Kidney (tissue), 14 donors: ENCODE results near the gene EGFL7. TPM values are rescaled to one million over a fixed set of nuclear protein-coding genes. Genes with fewer than 3 reads are reported as not detected.

Experiments
- DNase-seq, 5 donors: peaks; one replicate each; pipeline ENCODE4 v3.0.0-alpha.2; 2013 to 2020
- FAIRE-seq: peaks from 2 replicates; lab custom pipeline; 2012; peaks lifted over from hg19 to GRCh38; lab: Jason Lieb, UNC
- H3K27ac ChIP-seq, 2 donors: one replicate each; pipeline ENCODE4 v1.7.0; 2013; ENCODE audit warnings: low read depth in 2 of 2, low read length in 2 of 2, inconsistent platforms in 1 of 2
- H3K27me3 ChIP-seq: one replicate; pipeline ENCODE4 v1.7.1; 2013; ENCODE audit warnings: low read length, inconsistent platforms; ENCODE audit not compliant: control insufficient read depth, insufficient read depth
- H3K36me3 ChIP-seq, 3 donors: one replicate each; pipeline versions ENCODE4 v1.7.0 to v1.7.1; 2013; ENCODE audit warnings: low read length in 3 of 3, control low read depth in 1 of 3, inconsistent platforms in 1 of 3; ENCODE audit not compliant: insufficient read depth in 3 of 3, control insufficient read depth in 2 of 3
- H3K4me1 ChIP-seq, 3 donors: one replicate each; pipeline versions ENCODE4 v1.7.0 to v1.7.1; 2013; ENCODE audit warnings: low read length in 3 of 3, inconsistent platforms in 1 of 3, low read depth in 1 of 3; ENCODE audit not compliant: control insufficient read depth in 2 of 3, insufficient read depth in 2 of 3
- H3K4me3 ChIP-seq, 3 donors: one replicate each; pipeline versions ENCODE4 v1.7.0 to v1.8.1; 2013; ENCODE audit warnings: low read length in 3 of 3, control low read depth in 1 of 3, inconsistent platforms in 1 of 3
- H3K9ac ChIP-seq, 3 donors: one replicate each; pipeline versions ENCODE4 v1.7.0 to v1.7.1; 2013; ENCODE audit warnings: low read length in 3 of 3, control low read depth in 1 of 3, inconsistent platforms in 1 of 3
- H3K9me3 ChIP-seq, 3 donors: one replicate each; pipeline versions ENCODE4 v1.7.0 to v1.7.1; 2013; ENCODE audit warnings: low read length in 3 of 3, control low read depth in 1 of 3, inconsistent platforms in 1 of 3; ENCODE audit not compliant: control insufficient read depth in 2 of 3, insufficient read depth in 1 of 3
- intact Hi-C: fragments of 100-400 bp; cut with DNase I; formaldehyde crosslinking; loops from one replicate; pipeline ENCODE4 v1.11.1; 2022
- polyA plus RNA-seq: library from polyadenylated mRNA; stranded (reverse); fragments of 350-450 nt; fragmentation: Illumina TruSeq; extraction: RNeasy Lipid Tissue Mini Kit (QIAGEN cat#74804); gene quantifications from one replicate; pipeline ENCODE4 v1.2.3, GENCODE V29; 2014; ENCODE audit warnings: low read depth, low replicate concordance; ENCODE audit not compliant: insufficient read depth
- total RNA-seq: library from RNA; stranded (reverse); fragmentation: NEBNext Ultra II Directional; extraction: Animal tissue kit (Norgen Biotek cat#: 25700); gene quantifications from one replicate; pipeline ENCODE4 v1.2.1, GENCODE V29; 2021
- TF ChIP-seq, protein P1 (sequence below): IDR thresholded peaks from 3 replicates; pipeline ENCODE4 v1.5.1; 2012; ENCODE audit warnings: mild to moderate bottlenecking, moderate library complexity, borderline replicate concordance; ENCODE audit not compliant: insufficient read depth; ENCODE audit errors: extremely low read depth
- donor health status: control.
- donor health status: control.
- donor health status: control.
- donor health status: control.
- donor health status: control.
- donor health status: DM: yes; HTN: yes; CAD: no.
- donor health status: Normal renal cell carcinoma (clear cell type).

The EGFL7 gene
- total and polyA plus RNA-seq, 2 donors from 2014 or later = 137 to 140 TPM

DNA sequence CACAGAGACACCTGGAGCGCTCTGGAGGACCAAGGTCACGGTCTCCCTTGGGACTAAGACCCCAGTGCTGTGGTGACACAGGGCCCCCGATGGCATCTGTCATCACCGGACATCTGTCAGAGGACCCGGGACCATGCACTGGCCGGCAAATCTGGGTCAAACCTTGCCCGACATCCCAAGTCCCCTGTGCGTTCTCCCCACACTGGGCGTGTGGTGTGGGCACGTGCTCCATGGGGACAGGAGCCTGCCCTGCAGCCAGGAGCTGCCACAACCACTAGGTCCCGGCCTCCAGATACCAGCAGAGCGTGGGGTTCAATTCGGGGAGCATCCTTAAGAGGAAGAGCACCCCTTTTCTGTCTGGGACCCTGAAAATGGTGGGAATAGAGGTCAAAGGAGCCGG, 21.0 kb downstream of the EGFL7 start:
- FAIRE-seq (no peak), DNase-seq (no peak)
- Histone ChIP-seq H3K36me3 (no peaks in the 10 kb centered on the region), H3K27me3 (no peaks in the 10 kb centered on the region), H3K4me3 (no peak overlapping the region), H3K9ac (no peak overlapping the region), H3K4me1 (peaks cover 0 to 28% (median 0%) of the 10 kb centered on the region in 3 donors), H3K27ac (no peak overlapping the region), H3K9me3 (no peaks in the 10 kb centered on the region)
- intact Hi-C loops = no loop called here
- TF ChIP-seq, protein P1, sequence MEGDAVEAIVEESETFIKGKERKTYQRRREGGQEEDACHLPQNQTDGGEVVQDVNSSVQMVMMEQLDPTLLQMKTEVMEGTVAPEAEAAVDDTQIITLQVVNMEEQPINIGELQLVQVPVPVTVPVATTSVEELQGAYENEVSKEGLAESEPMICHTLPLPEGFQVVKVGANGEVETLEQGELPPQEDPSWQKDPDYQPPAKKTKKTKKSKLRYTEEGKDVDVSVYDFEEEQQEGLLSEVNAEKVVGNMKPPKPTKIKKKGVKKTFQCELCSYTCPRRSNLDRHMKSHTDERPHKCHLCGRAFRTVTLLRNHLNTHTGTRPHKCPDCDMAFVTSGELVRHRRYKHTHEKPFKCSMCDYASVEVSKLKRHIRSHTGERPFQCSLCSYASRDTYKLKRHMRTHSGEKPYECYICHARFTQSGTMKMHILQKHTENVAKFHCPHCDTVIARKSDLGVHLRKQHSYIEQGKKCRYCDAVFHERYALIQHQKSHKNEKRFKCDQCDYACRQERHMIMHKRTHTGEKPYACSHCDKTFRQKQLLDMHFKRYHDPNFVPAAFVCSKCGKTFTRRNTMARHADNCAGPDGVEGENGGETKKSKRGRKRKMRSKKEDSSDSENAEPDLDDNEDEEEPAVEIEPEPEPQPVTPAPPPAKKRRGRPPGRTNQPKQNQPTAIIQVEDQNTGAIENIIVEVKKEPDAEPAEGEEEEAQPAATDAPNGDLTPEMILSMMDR = no peak

DNA sequence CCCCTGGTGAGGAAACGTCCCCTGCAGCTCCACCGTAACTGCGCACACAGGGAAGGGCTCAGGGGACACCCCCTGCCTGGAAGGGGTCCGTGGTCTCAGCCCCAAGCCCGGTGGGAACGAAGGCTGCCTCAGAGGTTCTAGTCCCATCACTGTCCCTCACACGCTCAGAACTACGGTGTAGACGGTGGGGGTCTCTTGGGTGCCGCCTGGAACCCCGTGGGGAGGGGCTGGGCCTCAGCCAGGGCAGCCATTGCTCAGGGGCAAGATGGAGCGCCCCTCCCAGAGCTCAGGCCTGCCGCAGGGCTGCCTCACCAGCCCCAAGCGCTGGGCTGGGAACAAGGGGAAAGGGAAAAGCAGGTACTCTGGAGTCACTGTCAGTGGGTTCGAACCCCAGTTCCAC, 21.6 kb downstream of the EGFL7 start:
- H3K4me1 ChIP-seq = peaks cover 0 to 26% (median 0%) of the 10 kb centered on the region in 3 donors
- DNase-seq (no peak), FAIRE-seq (no peak)
- no peaks in the 10 kb centered on the region for H3K9me3 ChIP-seq
- intact Hi-C loops = no loop called here
- H3K27ac ChIP-seq = no peak overlapping the region
- no peaks in the 10 kb centered on the region for H3K36me3 ChIP-seq
- H3K4me3 ChIP-seq = no peak overlapping the region
- TF ChIP-seq, protein P1 = no peak
- H3K27me3 ChIP-seq = no peaks in the 10 kb centered on the region
- H3K9ac ChIP-seq = no peak overlapping the region

DNA sequence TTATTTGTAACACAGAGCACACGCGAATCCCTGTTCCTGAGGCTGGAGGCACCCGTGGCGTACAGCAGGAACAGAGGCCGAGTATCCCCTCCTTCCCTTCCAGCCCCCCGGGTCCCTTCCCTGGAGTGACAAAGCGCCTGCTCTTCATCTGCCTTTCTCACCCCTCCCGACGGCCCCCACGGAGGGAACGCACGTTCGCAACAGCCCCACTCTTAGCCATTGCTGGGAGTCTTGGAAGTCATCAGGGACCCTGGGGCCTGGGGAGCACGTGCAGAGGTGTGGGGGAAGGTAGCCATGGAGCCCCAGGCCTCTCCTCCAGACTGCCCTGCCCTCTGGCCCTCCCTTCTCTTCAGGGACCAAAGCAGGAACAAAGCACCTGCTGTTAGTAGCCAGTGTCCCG, 22.1 kb downstream of the EGFL7 start:
- intact Hi-C loops = no loop called here
- Histone ChIP-seq H3K4me3 (no peak overlapping the region), H3K27me3 (no peaks in the 10 kb centered on the region), H3K9ac (no peak overlapping the region), H3K9me3 (no peaks in the 10 kb centered on the region), H3K27ac (no peak overlapping the region), H3K4me1 (peaks cover 0 to 23% (median 0%) of the 10 kb centered on the region in 3 donors), H3K36me3 (no peaks in the 10 kb centered on the region)
- TF ChIP-seq, protein P1 = no peak
- FAIRE-seq (no peak), DNase-seq (no peak)

DNA sequence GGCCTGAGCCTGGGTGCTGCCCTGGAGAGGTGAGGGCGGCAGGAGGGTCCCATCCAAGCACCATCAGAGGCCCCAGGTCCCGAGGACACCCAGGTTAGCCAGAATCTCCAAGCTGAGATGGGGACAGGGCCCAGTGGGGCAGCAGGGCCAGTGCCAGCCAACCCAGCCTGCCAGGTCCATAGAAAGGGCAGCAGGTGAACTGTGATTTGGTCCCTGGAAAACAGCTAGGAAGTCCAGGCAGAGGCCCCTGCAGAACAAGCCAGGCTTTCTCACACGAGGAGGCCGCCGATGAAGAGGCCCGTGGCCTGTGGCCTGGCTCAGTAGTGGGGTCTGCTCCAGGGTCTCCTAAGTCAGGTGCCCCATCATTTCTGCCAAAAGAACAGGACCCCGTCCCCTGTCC, 22.5 kb downstream of the EGFL7 start:
- intact Hi-C loops = no loop called here
- H3K4me3 ChIP-seq = peak overlapping the region in 1 of 3 donors; percentile 69
- no peak for FAIRE-seq
- H3K4me1 ChIP-seq = peaks cover 0 to 25% (median 0%) of the 10 kb centered on the region in 3 donors
- H3K9me3 ChIP-seq = no peaks in the 10 kb centered on the region
- no peaks in the 10 kb centered on the region for H3K27me3 ChIP-seq
- H3K27ac ChIP-seq = no peak overlapping the region
- H3K9ac ChIP-seq = no peak overlapping the region
- H3K36me3 ChIP-seq = no peaks in the 10 kb centered on the region
- DNase-seq = no peak
- TF ChIP-seq, protein P1 = no peak
